Dermis blood vessel endothelial cell (primary cell): Measurements from ENCODE around the gene PSMD5. TPM values are rescaled to one million over a fixed set of nuclear protein-coding genes. Genes with fewer than 3 reads are reported as not detected.
A peak's percentile ranks its signal among the peaks of the same experiment; 100 is the strongest.

ENCODE experiments used
- DNase-seq: peaks from one replicate; pipeline ENCODE4 v3.0.0; 2010
- total RNA-seq: library from RNA; depleted of rRNA; stranded (reverse); fragments of >200 nt; gene quantifications from 2 replicates; pipeline ENCODE4 v1.2.3, GENCODE V29; 2014

The PSMD5 gene
- total RNA-seq, 1 donor from 2014 or later, result 21.8 TPM

- DNase-seq, result no peak
Observed at GRCh38 chr9:120874226-120875194, 31.8 kb upstream of the PSMD5 start.

- no peak for DNase-seq
Observed at GRCh38 chr9:120873512-120873911, 30.8 kb upstream of the PSMD5 start.

- DNase-seq, result no peak
Observed at GRCh38 chr9:120872791-120873502, 30.2 kb upstream of the PSMD5 start.

GRCh38 chr9:120870206-120870605 is 27.5 kb upstream of the PSMD5 start:
- peak; percentile 19 for DNase-seq

- DNase-seq, result no peak
Observed at GRCh38 chr9:120869726-120870125, 27.0 kb upstream of the PSMD5 start.

GRCh38 chr9:120869360-120869687 is 26.6 kb upstream of the PSMD5 start:
- no peak for DNase-seq

- DNase-seq, result peak; percentile 91
Observed at GRCh38 chr9:120868676-120869359, 26.1 kb upstream of the PSMD5 start.

- DNase-seq, result no peak
Observed at GRCh38 chr9:120868339-120868675, 25.6 kb upstream of the PSMD5 start.

GRCh38 chr9:120867676-120868338 is 25.1 kb upstream of the PSMD5 start:
- DNase-seq, result no peak

- DNase-seq, result no peak
Observed at GRCh38 chr9:120866651-120867050, 23.9 kb upstream of the PSMD5 start.

- DNase-seq, result no peak
Observed at GRCh38 chr9:120865809-120866208, 23.1 kb upstream of the PSMD5 start.

GRCh38 chr9:120865176-120865575 is 22.5 kb upstream of the PSMD5 start:
- no peak for DNase-seq

GRCh38 chr9:120864719-120865118 is 22.0 kb upstream of the PSMD5 start:
- no peak for DNase-seq

GRCh38 chr9:120863833-120864232 is 21.1 kb upstream of the PSMD5 start:
- DNase-seq, result no peak

- no peak for DNase-seq
Observed at GRCh38 chr9:120862452-120862851, 19.7 kb upstream of the PSMD5 start.

- DNase-seq, result no peak
Observed at GRCh38 chr9:120861935-120862334, 19.2 kb upstream of the PSMD5 start.

GRCh38 chr9:120860083-120860482 is 17.4 kb upstream of the PSMD5 start:
- no peak for DNase-seq

GRCh38 chr9:120859361-120859760 is 16.6 kb upstream of the PSMD5 start:
- DNase-seq, result no peak

GRCh38 chr9:120857902-120858301 is 15.2 kb upstream of the PSMD5 start:
- DNase-seq, result no peak

GRCh38 chr9:120857481-120857880 is 14.8 kb upstream of the PSMD5 start:
- DNase-seq, result no peak

GRCh38 chr9:120856700-120857099 is 14.0 kb upstream of the PSMD5 start:
- DNase-seq, result no peak

GRCh38 chr9:120855827-120856670 is 13.3 kb upstream of the PSMD5 start:
- DNase-seq, result no peak
